ENCODE data around the gene SUSD4.

Gene SUSD4

DNA sequence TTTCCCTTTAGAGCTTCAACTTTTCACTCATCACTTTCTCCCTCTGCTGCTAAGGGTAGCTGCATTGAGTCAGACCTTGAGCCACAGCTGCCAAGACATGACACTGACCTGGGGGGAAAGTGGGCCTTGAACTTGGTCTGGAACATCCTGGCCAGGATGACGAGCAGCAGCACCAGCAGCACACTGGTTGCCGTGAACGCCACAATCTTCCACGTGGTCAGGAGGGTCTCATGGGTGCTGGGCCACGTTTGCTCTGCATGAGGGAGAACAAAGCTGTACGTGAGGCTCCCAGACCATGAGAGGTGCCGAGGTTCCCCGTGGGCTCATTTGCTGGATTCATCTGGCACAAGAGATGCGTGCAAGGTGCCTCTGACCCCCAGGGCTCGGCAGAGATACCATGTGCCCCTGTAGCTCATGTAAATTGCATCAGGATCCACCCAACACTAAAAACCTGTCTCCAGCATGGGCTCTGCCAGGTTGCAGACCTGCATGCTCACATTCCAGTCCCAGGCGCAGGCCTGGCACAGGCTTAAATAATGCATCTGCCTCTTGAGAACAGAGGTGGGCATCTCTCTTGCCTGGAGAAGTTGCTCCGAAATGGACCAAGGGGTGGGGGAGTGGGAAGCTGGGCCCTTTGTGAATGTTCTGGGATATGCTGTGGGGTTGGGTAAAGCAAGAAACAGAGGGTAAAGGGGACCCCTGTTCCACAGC lies 136.3 kb downstream of the SUSD4 start:
- no peak for DNase-seq

DNA sequence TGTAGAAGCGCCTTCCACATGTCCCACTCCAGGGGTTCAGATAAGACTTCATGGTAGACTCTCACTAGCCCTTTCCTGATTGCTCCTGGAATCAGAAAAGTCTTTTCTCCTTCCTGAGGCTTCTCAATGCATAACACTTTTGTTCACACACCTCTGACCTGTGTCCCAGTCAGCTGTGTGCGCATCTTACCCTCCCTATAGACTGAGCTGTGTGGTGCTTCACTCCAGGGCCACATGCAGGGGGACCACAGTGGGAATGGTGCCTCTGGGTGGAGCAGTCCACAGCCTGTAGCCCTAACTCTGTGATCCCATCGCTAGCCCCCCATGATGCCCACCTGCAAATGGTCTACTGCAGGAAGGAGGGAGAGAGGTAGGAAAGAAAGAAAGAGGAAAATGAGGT lies 136.9 kb downstream of the SUSD4 start:
- no peak for DNase-seq

DNA sequence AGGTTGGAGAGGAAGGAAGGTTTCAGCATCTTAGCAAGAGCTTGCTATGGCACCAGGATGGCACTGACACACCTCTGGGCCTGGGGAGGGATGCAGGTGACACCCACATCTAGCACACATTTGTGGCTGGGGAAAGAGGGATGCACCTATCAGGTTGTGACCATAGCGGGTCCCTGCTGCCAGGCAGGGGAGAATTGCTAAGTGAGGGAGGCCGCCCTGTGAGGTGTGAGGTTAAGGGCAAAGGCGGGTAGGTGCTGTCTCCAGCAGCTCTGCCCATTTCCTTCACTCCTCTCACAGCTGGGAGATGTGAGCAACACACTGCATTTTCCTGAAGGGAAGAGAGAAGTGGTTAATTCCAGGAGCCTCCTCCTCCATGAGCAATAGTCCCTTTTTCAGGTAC lies 137.7 kb downstream of the SUSD4 start:
- DNase-seq, result no peak

DNA sequence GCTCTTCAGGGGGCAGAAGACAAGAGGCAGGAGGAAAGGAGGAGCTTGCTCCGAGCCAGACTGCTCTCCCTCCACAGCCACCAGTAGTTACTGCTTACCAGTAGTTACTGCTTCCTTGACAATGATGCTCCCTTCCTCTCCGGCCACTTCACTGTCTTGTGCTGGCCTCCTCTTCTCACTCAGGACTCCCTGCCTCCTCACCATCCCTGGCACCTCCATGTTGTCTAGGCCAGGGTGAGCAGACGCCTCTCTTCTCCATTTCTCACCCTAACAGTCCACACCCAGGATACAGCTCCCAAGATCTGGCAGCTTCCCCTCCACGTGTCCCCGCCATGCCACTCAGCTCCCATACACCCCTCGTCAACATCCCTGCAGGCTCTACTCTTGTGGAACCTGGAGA lies 138.5 kb downstream of the SUSD4 start:
- no peak for DNase-seq

DNA sequence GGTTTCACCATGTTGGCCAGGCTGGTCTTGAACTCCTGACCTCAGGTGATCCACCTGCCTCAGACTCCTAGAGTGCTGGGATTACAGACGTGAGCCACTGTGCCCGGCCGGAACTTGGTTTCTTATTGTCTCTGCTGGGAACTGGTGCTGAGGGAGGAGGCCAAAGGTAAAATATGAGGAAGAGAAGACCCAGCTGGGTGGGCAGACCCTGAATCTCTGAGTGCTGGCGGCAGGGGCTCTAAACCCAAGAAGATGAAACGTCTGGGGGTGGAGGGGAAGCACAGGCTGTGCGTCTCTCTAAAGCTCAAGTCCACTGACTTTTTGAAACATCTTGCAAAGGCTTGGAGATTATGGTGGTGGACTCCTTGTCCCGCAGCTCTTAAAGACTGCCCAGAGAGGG lies 138.9 kb downstream of the SUSD4 start:
- no peak for DNase-seq

DNA sequence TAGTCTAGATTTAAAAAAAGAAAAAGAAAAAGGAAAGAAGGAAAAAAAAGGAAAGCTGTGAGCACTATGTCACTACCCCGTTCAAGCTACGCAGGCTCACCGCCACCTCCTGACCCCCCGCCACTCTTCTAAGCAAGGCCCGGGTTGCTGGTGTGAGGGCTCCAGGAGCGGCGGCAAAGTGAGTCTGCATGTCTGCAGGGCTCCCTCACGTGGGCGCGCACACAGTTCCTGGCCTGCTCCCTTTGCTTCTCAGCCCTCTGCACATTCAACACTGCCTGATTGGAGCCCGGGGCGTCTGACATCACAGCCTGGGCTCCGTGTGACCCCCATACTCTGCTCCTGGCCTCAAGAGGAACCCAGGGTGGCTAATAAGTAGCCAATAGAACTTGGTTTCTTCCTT lies 139.5 kb downstream of the SUSD4 start:
- DNase-seq, result no peak

DNA sequence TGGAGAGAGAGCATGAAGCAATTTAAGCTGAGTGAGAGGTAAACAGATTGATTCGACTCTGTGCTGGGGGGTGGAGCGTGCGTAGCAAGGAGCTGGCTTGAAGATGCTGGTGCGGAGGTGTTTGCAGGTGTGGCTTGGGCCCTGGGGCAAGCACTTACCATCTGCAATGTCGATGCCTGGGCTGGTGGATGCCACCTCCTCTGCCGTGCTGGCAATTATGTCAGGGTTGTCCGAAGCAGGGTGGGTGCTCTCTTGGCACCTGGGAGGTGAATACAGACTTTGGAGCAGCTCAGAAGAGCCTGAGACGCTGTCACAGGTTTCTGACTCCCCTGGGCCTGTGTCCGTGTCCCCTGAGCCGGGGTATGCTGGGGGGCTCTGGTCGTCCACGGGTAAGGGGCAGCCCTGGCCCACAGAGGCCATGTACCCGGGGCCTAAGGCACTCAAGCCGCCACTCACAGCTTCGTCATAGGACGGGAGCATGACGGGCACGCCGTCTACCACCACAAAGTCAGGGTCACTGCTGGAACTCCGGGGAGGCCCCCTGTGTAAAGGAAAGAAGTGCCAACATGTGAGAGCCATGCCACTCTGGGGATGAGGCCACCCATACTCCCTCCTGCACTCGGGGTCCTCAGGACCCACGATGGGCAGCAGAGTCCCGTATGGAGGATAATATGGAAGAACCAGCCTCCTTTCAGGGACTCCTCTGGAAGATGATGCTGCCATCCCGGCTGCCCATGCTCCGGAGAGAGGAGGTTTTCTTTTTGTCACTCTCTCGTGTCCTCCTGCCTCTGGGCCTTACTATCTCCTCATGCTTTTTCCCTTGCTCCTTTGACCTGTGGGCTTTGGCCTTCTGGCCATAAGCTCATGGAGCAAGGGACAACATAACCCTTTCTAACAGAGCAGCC lies 140.6 kb downstream of the SUSD4 start:
- no peak for DNase-seq

DNA sequence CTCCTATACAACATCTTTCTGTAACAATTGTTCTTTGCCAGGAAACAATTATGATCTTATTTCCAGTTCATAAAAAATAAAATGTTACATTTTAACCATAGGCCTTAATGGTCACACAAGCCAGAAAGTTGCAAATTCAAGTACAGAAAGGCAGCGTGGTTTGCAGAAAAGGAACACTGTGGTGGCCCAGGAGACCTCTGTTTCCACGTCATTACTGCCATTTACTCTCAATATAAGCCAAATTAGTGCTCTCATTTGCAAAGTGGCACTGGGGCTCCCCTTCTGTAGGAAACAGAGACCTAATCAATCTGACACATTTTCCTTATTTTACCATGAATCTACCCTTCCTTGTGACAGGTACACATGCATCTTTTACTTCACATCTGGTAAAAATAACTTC lies 141.6 kb downstream of the SUSD4 start:
- no peak for DNase-seq

DNA sequence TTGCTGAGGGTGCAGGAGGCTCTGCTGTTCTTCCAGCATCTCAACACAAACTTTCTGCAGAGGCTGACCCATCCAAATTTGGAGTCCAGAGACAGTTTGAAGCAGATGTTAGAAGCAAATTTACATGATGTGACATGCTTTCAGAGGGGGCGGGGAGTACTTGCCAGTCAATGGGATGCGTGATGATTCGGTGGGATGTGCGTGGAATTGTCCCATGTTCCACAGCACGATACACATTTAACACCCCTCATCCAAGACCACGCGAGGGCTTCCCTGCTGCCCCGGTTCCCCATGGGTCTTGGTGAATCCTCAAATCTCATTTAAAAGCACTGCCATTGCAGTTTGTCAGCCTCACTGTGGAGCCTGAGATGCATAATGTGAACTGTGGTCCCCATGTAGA lies 142.3 kb downstream of the SUSD4 start:
- no peak for DNase-seq

DNA sequence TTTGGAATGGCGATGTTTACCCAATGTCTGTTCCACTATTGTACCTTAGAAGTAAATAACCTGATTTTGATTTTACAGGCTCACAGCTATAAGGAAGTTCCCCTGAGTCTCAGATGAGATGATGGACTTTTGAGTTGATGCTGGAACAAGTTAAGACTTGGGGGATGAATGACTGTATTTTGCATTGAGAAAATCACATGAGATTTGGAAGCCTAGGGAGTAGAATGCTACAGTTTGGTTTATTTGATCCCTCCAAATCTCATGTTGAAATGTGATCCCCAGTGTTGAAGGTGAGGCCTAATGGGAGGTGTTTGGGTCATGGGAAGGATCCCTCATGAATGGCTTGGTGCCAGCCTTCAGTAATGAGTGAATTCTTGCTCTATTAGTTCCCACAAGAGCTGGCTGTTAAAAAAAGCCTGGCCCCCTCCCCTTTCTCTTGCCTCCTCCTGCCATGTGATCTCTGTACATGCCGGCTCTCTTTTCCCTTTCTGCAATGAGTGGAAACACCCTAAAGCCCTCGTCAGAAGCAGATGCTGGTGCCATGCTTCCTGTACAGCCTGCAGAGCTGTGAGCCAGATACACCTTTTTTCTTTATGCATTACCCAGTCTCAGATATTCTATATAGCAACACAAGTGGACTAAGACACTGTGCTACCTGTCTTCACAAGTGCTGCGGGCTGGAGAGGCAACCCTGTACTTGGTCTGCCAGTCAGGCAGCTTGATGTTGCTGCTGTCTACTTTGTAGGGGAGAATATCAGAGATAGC lies 143.9 kb downstream of the SUSD4 start:
- no peak for DNase-seq

DNA sequence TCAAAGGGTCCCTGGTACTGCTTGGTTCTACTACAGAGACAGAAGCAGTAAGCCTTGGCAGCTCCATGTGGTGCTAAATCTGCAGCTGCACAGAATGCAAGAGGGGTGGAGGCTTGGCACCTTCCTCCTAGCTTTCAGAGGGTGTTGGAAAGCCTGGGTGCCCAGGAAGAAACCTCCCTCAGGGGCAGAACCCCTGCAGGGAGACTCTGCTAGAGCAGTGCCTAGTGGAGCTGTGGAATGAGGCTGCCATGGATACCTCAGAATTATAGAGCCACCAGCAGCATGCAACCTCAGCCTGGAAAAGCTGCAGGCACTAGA lies 144.7 kb downstream of the SUSD4 start:
- no peak for DNase-seq

DNA sequence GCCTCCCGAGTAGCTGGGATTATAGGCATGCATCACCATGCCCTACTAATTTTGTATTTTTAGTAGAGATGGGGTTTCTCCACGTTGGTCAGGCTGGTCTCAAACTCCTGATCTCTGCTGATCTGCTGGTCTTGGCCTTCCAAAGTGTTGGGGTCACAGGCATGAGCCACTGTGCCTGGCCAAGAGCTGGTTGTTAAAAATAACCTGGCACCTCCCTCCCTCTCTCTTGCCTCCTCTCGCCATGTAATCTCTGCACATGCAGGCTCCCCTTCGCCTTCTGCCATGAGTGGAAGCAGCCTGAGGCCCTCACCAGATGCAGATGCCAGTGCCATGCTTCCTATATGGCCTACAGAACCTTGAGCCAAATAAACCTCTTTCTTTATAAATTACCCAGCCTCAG lies 146.2 kb downstream of the SUSD4 start:
- DNase-seq, result no peak

DNA sequence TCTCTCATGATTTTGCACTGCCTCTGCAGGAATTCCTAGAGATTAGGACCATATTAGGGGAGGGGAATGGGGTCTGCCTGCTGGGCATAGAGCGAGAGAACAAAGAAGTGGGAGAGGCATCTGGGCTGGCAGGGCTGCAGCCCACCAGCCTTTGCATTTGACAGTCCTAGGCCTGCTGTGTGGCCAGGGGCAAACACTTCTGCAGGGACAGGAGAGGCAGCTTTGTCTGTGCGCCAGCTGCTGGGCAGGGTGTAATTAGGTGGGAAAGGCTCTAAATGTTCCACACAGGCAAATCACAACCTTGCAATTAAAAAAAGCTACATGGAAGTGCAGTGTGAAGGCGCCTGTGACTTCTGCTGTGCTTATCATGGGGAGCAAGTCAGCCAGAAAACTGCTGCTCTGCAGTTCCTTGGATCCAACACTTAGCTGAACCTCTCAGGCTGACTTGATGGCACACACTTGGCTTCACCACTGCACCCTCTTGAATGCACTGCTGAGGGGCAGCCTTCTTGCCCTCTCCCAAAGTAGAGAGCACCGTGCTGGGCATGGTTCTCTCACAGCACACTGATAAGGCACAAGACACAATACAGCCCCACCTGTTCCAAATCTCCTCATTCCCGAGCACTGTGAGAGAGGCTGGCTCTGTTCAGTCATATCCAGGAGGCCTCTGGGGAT lies 147.3 kb downstream of the SUSD4 start:
- DNase-seq, result no peak

DNA sequence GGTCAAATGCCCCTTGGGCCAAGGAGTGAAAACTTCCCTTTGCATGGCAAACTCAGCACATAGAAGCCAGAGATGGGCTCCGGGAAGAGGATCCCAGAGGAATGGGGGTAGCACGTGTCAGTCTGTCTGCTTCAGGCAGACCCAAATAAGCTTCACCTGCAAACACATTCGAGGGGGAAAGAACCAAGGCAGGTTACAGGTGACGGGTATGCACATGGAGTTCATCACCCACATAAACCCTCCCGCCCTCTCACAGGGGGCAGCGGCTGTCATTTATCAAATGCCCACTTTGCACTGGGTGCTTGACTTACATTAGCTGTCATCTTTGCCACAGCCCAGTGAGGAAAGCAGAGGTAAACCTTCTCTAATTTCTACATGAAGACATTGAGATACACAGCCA lies 147.9 kb downstream of the SUSD4 start:
- no peak for DNase-seq

DNA sequence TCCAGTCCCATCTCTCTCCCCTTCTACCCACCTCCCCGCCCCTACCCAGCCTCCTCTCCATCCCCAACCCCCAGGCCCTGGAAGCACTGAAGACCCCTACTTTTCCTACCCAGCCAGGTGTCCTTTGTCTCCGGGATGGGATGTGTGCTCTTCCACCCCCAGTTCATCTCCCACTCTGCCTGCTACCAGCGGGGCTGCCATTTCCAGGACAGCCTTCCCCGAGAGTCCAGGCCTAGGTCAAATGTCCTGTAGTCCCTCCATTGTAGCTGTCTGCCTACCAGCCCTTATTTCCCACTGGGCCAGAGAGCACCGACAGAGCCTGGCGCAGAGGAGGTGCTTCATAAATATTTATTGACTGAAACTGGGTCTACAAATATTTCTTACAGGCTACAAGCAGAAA lies 148.9 kb downstream of the SUSD4 start:
- DNase-seq, result no peak

DNA sequence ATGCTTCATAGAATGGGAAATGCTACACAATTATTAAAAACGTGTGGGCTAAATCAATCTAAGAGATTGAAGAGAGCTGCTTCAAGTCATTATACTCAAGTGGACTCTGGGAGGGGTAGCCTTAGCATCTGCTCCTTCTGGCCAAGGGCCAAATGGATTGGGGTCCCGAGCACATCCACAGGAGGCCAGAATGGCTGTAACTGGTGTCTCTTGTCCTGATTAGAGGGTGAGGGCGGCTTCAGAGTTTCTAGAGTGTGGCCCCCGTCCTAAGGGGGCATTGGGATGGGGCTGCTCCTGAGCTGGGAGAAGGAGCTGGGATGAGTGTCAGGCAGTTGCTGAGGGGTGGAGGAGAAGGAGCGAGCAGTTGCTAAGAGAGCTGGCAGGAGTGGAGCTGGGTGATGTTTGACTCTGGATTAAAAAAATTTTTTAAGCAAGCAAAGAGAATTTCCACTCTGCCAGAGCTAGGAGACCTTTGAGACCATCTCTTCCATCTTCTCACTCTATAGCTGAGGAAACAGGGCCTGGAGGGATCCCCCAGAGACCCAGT lies 149.6 kb downstream of the SUSD4 start:
- no peak for DNase-seq

DNA sequence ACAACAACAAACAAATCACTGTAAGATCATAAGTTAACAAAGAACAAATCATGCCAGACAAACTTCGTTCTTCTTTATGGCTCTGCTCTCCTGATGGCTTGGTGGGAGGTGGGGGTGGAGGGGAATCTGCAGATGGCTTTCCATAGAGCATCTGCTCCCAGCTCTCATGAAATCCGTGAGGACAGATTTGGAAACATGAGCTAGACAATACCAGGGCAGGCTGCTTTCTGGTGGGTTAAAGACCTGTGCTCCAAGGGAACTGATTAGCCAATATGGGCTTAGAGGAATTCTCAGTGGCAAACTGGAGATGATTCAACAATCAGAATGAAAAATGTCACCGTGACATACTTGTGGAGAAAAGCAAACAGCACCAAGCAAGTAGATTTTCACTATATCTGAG lies 151.5 kb downstream of the SUSD4 start:
- no peak for DNase-seq

DNA sequence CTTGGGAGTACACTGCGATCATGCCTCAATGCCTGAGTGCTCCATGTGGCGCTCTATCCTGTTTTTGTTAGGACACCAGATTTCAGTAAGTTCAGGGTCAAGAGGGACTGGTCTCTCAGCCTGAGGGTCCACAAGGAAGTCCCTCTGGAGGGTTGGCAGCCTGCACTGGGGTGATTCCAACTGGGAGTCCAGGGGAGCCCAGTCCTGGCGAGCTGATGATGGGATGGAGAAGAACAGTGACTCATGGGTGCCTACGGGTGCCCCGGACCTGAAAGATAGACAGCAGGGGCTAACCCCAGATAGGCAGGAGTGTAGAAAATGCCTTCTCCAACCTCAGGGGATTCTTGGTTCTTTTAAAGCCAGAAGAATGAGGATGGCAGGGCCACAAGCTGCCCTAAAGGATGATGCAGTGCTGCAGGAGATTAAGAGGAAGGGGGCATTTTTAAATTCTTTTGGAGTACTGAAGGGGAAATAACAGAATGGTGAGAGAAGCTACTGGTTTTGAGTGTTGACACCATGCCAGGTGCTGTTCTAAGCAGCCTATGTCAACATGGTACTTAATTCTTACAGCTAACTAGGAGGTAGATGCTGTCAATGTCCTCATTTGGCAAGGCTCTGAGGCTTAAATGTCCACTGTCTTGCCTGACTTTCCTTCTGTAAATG lies 152.5 kb downstream of the SUSD4 start:
- DNase-seq, result no peak

DNA sequence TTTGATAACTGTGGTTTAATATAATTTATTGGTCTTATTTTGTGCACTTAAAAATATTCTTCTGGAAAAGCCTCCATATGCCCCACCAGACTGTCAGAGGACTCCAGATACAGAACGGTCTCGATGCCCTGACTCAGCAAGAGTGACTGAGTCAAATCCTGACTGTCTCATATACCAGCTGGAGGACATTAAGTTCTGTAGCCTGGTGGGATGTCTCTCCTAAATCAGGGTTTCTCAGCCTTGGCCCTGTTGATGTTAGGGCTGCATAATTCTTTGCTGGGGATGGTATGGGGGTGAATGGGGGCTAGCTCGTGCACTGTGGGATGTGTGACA lies 153.2 kb downstream of the SUSD4 start:
- DNase-seq, result no peak

DNA sequence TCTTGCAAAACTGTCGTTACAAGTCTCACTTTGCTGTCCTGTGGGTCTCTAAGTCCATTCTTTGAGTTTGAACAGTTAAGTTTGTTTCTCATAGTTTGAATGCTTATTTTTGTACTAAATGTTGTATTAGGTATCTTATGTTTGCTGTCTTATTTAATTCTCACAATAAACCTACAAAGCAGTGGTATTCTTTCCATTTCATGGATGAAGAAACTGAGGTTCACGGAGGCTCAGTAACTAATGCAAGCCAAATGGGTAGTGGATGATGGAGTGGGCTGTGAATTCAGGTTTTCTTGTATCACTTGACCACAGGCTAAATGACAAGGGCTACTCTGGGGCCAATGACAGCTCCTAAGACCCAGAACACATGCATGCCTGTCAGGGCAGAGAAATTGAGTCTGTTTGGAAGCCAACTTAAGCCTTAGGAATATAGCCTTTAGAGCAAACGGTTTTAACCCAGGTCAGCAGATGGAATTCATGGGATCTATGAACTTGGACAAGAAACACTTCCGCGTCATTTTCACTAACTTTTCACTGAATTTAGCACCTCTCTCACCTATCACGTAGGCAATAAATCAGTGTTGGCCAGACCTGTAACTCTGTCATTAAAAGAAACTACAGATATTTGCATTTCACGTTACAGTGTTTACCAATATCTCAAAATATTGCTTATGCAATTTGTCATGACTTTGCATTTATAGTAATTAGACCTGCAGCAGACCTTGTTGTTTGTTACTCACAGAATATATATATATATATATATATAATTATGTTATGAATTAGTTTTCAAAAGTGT lies 153.8 kb downstream of the SUSD4 start:
- DNase-seq, result no peak

DNA sequence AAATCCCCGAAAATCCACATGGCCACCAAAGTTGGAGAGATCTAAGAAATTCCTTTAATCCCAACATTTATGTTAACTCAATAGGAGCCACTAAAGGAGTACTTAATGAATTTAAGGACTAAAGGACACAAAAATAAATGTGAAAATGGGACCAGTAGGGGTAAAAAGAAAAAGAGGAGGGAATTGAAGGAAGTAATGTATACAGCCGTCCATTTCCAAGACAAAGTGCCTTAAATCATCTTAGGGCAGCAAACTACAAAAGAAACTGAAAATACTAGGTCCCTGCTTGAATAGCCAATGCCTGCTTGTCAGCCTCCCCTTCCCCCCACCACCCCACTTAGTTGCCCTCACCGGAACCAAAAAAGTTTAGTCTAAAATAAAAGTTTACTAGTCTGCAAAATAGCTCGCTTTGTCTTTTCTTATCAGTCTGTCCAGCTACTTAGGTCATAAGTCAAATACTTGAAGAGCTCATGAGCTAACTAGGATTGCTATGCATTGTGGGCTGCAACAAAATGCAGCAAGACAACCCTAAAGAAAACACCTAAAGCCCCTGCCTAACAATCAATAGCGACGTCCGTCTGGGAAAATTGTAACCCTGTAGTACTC lies 154.6 kb downstream of the SUSD4 start:
- no peak for DNase-seq

Measured in CD4-positive, alpha-beta T cell treated with Interleukin-21 for 1 hour (primary cell).